Activated CD4-positive, alpha-beta memory T cell treated with anti-CD3 and anti-CD28 coated beads for 36 hours (primary cell): Measurements from ENCODE around the gene AKNA. TPM values are rescaled to one million over a fixed set of nuclear protein-coding genes. Genes with fewer than 3 reads are reported as not detected.

Experiments
- CTCF ChIA-PET: fragments of 350-600 bp; sonication (Branson Sonifier 250); formaldehyde crosslinking; loops from one replicate; lab custom pipeline; 2021; ENCODE audit warnings: antibody characterized with exemption, inconsistent platforms; lab: Charles Lee
- POLR2A ChIA-PET: fragments of 350-600 bp; sonication (Branson Sonifier 250); formaldehyde crosslinking; loops from one replicate; lab custom pipeline; 2021; ENCODE audit warnings: antibody characterized with exemption; lab: Charles Lee
- DNase-seq: peaks from one replicate; pipeline ENCODE4 v3.0.0-alpha.2; 2020
- H3K27ac Mint-ChIP-seq: one replicate; pipeline ENCODE4 v1.8.0; 2021; ENCODE audit warnings: mixed read lengths
- H3K27me3 Mint-ChIP-seq: one replicate; pipeline ENCODE4 v1.8.0; 2021; ENCODE audit warnings: mixed read lengths
- H3K36me3 Mint-ChIP-seq: one replicate; pipeline ENCODE4 v1.8.0; 2021; ENCODE audit warnings: mixed read lengths
- H3K4me1 Mint-ChIP-seq: one replicate; pipeline ENCODE4 v1.8.0; 2021; ENCODE audit warnings: low read depth, mixed read lengths
- H3K4me3 Mint-ChIP-seq: one replicate; pipeline ENCODE4 v1.8.0; 2021; ENCODE audit warnings: mild to moderate bottlenecking, mixed read lengths
- H3K9me3 Mint-ChIP-seq: one replicate; pipeline ENCODE4 v1.8.0; 2021; ENCODE audit warnings: mixed read lengths
- intact Hi-C: fragments of 100-400 bp; cut with micrococcal nuclease; formaldehyde crosslinking; loops from one replicate; pipeline ENCODE4 v1.15.1; 2023
- total RNA-seq, 2 experiments: library from RNA; stranded (reverse); gene quantifications; one replicate each; pipeline ENCODE4 v1.2.3, GENCODE V29; 2021

The AKNA gene
- total RNA-seq, 2 experiments from 2014 or later: 127 to 130 TPM

GRCh38 chr9:114429488-114429887 is 41.7 kb upstream of the AKNA start:
- ChIA-PET POLR2A (no interaction called here), CTCF (interaction anchor here (1.1 to 1.6 kb wide), 2 partner anchors 23 to 224 kb away, joined by 3 to 4 read pairs; no protein-coding TSS in a partner anchor)
- intact Hi-C loops: no loop called here
- H3K27me3 Mint-ChIP-seq: no peaks in the 10 kb centered on the region
- H3K27ac Mint-ChIP-seq: no peak overlapping the region
- H3K4me3 Mint-ChIP-seq: no peak overlapping the region
- H3K9me3 Mint-ChIP-seq: no peaks in the 10 kb centered on the region
- H3K36me3 Mint-ChIP-seq: no peaks in the 10 kb centered on the region
- DNase-seq: no peak
- peaks cover 3% of the 10 kb centered on the region for H3K4me1 Mint-ChIP-seq

- ChIA-PET POLR2A (no interaction called here), CTCF (interaction anchor here (1.1 to 1.6 kb wide), 2 partner anchors 22 to 225 kb away, joined by 3 to 4 read pairs; no protein-coding TSS in a partner anchor)
- Mint-ChIP-seq H3K4me3 (no peak overlapping the region), H3K9me3 (no peaks in the 10 kb centered on the region), H3K27ac (no peak overlapping the region), H3K4me1 (no peaks in the 10 kb centered on the region), H3K36me3 (no peaks in the 10 kb centered on the region), H3K27me3 (no peaks in the 10 kb centered on the region)
- no peak for DNase-seq
- intact Hi-C loops: no loop called here
Observed at GRCh38 chr9:114428466-114428865, 40.7 kb upstream of the AKNA start.

GRCh38 chr9:114427644-114428043 is 39.9 kb upstream of the AKNA start:
- Mint-ChIP-seq H3K4me1 (no peaks in the 10 kb centered on the region), H3K27me3 (no peaks in the 10 kb centered on the region), H3K36me3 (no peaks in the 10 kb centered on the region), H3K4me3 (no peak overlapping the region), H3K9me3 (no peaks in the 10 kb centered on the region), H3K27ac (no peak overlapping the region)
- ChIA-PET POLR2A (no interaction called here), CTCF (no interaction called here)
- intact Hi-C loops: no loop called here
- no peak for DNase-seq

- no peaks in the 10 kb centered on the region for H3K36me3 Mint-ChIP-seq
- ChIA-PET POLR2A (no interaction called here), CTCF (no interaction called here)
- H3K27me3 Mint-ChIP-seq: no peaks in the 10 kb centered on the region
- no peaks in the 10 kb centered on the region for H3K9me3 Mint-ChIP-seq
- H3K4me3 Mint-ChIP-seq: no peak overlapping the region
- no peak for DNase-seq
- no peak overlapping the region for H3K27ac Mint-ChIP-seq
- H3K4me1 Mint-ChIP-seq: no peaks in the 10 kb centered on the region
- intact Hi-C loops: no loop called here
Observed at GRCh38 chr9:114426046-114426948, 38.5 kb upstream of the AKNA start.

GRCh38 chr9:114425126-114425525 is 37.3 kb upstream of the AKNA start:
- H3K27me3 Mint-ChIP-seq: no peaks in the 10 kb centered on the region
- POLR2A ChIA-PET: no interaction called here
- intact Hi-C loops: no loop called here
- H3K4me1 Mint-ChIP-seq: no peaks in the 10 kb centered on the region
- CTCF ChIA-PET: interaction anchor here (0.6 to 1.4 kb wide), 2 partner anchors 19 to 589 kb away, joined by 3 to 4 read pairs; no protein-coding TSS in a partner anchor
- no peak for DNase-seq
- no peak overlapping the region for H3K4me3 Mint-ChIP-seq
- H3K27ac Mint-ChIP-seq: no peak overlapping the region
- H3K36me3 Mint-ChIP-seq: no peaks in the 10 kb centered on the region
- H3K9me3 Mint-ChIP-seq: no peaks in the 10 kb centered on the region

GRCh38 chr9:114424126-114424525 is 36.3 kb upstream of the AKNA start:
- no peak for DNase-seq
- intact Hi-C loops: no loop called here
- Mint-ChIP-seq H3K4me1 (no peaks in the 10 kb centered on the region), H3K9me3 (no peaks in the 10 kb centered on the region), H3K27ac (no peak overlapping the region), H3K27me3 (no peaks in the 10 kb centered on the region), H3K36me3 (no peaks in the 10 kb centered on the region), H3K4me3 (no peak overlapping the region)
- ChIA-PET POLR2A (no interaction called here), CTCF (interaction anchor here (1.4 kb wide), 1 partner anchor 18 kb away, joined by 4 read pairs; no protein-coding TSS in a partner anchor)

GRCh38 chr9:114423181-114423580 is 35.4 kb upstream of the AKNA start:
- ChIA-PET POLR2A (no interaction called here), CTCF (interaction anchor here (2.0 kb wide), 1 partner anchor 230 kb away, joined by 6 read pairs; no protein-coding TSS in a partner anchor)
- H3K27ac Mint-ChIP-seq: no peak overlapping the region
- H3K4me3 Mint-ChIP-seq: no peak overlapping the region
- no peaks in the 10 kb centered on the region for H3K9me3 Mint-ChIP-seq
- intact Hi-C loops: no loop called here
- DNase-seq: no peak
- no peaks in the 10 kb centered on the region for H3K27me3 Mint-ChIP-seq
- peaks cover 4% of the 10 kb centered on the region for H3K4me1 Mint-ChIP-seq
- no peaks in the 10 kb centered on the region for H3K36me3 Mint-ChIP-seq

- Mint-ChIP-seq H3K36me3 (no peaks in the 10 kb centered on the region), H3K4me3 (no peak overlapping the region), H3K4me1 (peaks cover 12% of the 10 kb centered on the region), H3K27ac (no peak overlapping the region), H3K27me3 (no peaks in the 10 kb centered on the region), H3K9me3 (no peaks in the 10 kb centered on the region)
- no peak for DNase-seq
- CTCF ChIA-PET: interaction anchor here (1.4 to 2.0 kb wide), 2 partner anchors 15 to 232 kb away, joined by 4 to 6 read pairs; no protein-coding TSS in a partner anchor
- intact Hi-C loops: no loop called here
- POLR2A ChIA-PET: no interaction called here
Observed at GRCh38 chr9:114421147-114421546, 33.4 kb upstream of the AKNA start.

GRCh38 chr9:114419796-114420195 is 32.0 kb upstream of the AKNA start:
- Mint-ChIP-seq H3K9me3 (no peaks in the 10 kb centered on the region), H3K36me3 (no peaks in the 10 kb centered on the region), H3K4me3 (no peak overlapping the region), H3K4me1 (peaks cover 12% of the 10 kb centered on the region), H3K27ac (no peak overlapping the region), H3K27me3 (no peaks in the 10 kb centered on the region)
- ChIA-PET CTCF (interaction anchor here (1.3 to 3.9 kb wide), 2 partner anchors 14 to 234 kb away, joined by 4 to 22 read pairs; no protein-coding TSS in a partner anchor), POLR2A (no interaction called here)
- intact Hi-C loops: no loop called here
- DNase-seq: no peak

GRCh38 chr9:114418053-114418452 is 30.3 kb upstream of the AKNA start:
- H3K27me3 Mint-ChIP-seq: no peaks in the 10 kb centered on the region
- no peak for DNase-seq
- CTCF ChIA-PET: interaction anchor here (0.6 to 3.9 kb wide), 5 partner anchors 9 to 235 kb away, joined by 3 to 22 read pairs (median 3); no protein-coding TSS in a partner anchor
- no peaks in the 10 kb centered on the region for H3K9me3 Mint-ChIP-seq
- peaks cover 12% of the 10 kb centered on the region for H3K4me1 Mint-ChIP-seq
- H3K27ac Mint-ChIP-seq: no peak overlapping the region
- H3K4me3 Mint-ChIP-seq: no peak overlapping the region
- POLR2A ChIA-PET: no interaction called here
- intact Hi-C loops: no loop called here
- no peaks in the 10 kb centered on the region for H3K36me3 Mint-ChIP-seq

- no peaks in the 10 kb centered on the region for H3K9me3 Mint-ChIP-seq
- CTCF ChIA-PET: interaction anchor here (1.1 to 3.9 kb wide), 3 partner anchors 10 to 236 kb away, joined by 3 to 22 read pairs (median 3); no protein-coding TSS in a partner anchor
- H3K27ac Mint-ChIP-seq: no peak overlapping the region
- intact Hi-C loops: no loop called here
- H3K36me3 Mint-ChIP-seq: no peaks in the 10 kb centered on the region
- POLR2A ChIA-PET: no interaction called here
- no peak for DNase-seq
- H3K27me3 Mint-ChIP-seq: no peaks in the 10 kb centered on the region
- H3K4me3 Mint-ChIP-seq: no peak overlapping the region
- H3K4me1 Mint-ChIP-seq: peaks cover 12% of the 10 kb centered on the region
Observed at GRCh38 chr9:114417511-114417910, 29.7 kb upstream of the AKNA start.

GRCh38 chr9:114416906-114417305 is 29.1 kb upstream of the AKNA start:
- CTCF ChIA-PET: interaction anchor here (1.1 to 3.9 kb wide), 3 partner anchors 10 to 236 kb away, joined by 3 to 22 read pairs (median 3); no protein-coding TSS in a partner anchor
- Mint-ChIP-seq H3K27me3 (no peaks in the 10 kb centered on the region), H3K27ac (no peak overlapping the region), H3K36me3 (no peaks in the 10 kb centered on the region), H3K4me1 (peaks cover 12% of the 10 kb centered on the region), H3K9me3 (no peaks in the 10 kb centered on the region), H3K4me3 (no peak overlapping the region)
- DNase-seq: no peak
- intact Hi-C loops: no loop called here
- POLR2A ChIA-PET: no interaction called here
